HUES64 (cell line): Measurements from ENCODE around the gene ATF6B.
A peak's percentile ranks its signal among the peaks of the same experiment; 100 is the strongest.
"Not testable (repeated sequence)": the region's sequence is repeated elsewhere in the genome, so short reads cannot be mapped to it uniquely, and the experiment has no call there.

Experiments
- H3K27ac ChIP-seq: 2 replicates; pipeline ENCODE4 v1.7.0; 2013; ENCODE audit warnings: low read depth, low read length, inconsistent platforms
- H3K27me3 ChIP-seq: 2 replicates; pipeline ENCODE4 v1.6.1; 2013; ENCODE audit warnings: mild to moderate bottlenecking, low read length; ENCODE audit not compliant: insufficient read depth
- H3K36me3 ChIP-seq: 2 replicates; pipeline ENCODE4 v1.6.1; 2013; ENCODE audit warnings: mild to moderate bottlenecking, low read length; ENCODE audit not compliant: insufficient read depth
- H3K4me1 ChIP-seq: 2 replicates; pipeline ENCODE4 v1.6.1; 2013; ENCODE audit warnings: mild to moderate bottlenecking, low read length, moderate library complexity; ENCODE audit not compliant: insufficient read depth
- H3K4me3 ChIP-seq: 2 replicates; pipeline ENCODE4 v1.5.1; 2013; ENCODE audit warnings: mild to moderate bottlenecking, low read length, moderate library complexity
- H3K9ac ChIP-seq: 2 replicates; pipeline ENCODE4 v1.6.1; 2013; ENCODE audit warnings: mild to moderate bottlenecking, low read depth, low read length
- H3K9me3 ChIP-seq: 2 replicates; pipeline ENCODE4 v1.6.1; 2013; ENCODE audit warnings: low read depth, low read length; ENCODE audit not compliant: insufficient read depth
- WGBS: fragments of 150-250, 120-280 bp; methylation state at CpG from one replicate; pipeline ENCODE4 v1.1.7; 2013; ENCODE audit warnings: missing lambda C conversion rate; 5-methylcytosine and 5-hydroxymethylcytosine counted together

ATF6B gene

GRCh38 chr6:32146687-32147086 is 18.6 kb upstream of the ATF6B start:
- H3K27me3 ChIP-seq: peaks cover 17% of the 10 kb centered on the region
- no peak overlapping the region; the same call in 1 of the 2 replicates for H3K4me3 ChIP-seq
- H3K36me3 ChIP-seq: no peaks in the 10 kb centered on the region
- no peak overlapping the region for H3K27ac ChIP-seq
- H3K9ac ChIP-seq: peak overlapping the region; percentile 24; the same call in 1 of the 2 replicates
- no peaks in the 10 kb centered on the region for H3K9me3 ChIP-seq
- H3K4me1 ChIP-seq: peaks cover 11% of the 10 kb centered on the region; the same call in 1 of the 2 replicates
- 39% methylated on average over 4 of the region's 4 CpGs for WGBS

DNA sequence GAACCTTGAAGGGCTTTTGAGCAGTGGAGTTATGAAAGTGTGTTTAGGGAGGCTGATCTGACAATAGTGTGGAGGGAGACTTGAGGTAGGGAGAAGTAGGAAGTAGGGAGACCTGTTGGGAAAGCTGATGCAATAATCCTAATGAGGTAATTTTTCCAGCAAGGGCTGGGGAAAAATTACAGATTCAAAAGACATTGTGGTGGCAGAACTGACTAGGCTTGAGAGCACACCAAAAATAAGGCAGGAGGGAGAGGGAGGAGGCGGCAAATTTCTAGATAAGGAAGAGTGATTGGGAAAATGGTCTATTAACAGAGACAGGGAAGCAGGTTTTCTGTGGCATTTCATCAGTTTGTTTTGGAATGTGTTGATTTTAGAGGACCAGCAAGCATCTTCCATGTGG is 18.2 kb upstream of the ATF6B start:
- Histone ChIP-seq H3K27me3 (peaks cover 15% of the 10 kb centered on the region), H3K27ac (no peak overlapping the region), H3K4me3 (no peak overlapping the region; the same call in 1 of the 2 replicates), H3K36me3 (no peaks in the 10 kb centered on the region), H3K4me1 (peaks cover 11% of the 10 kb centered on the region; the same call in 1 of the 2 replicates), H3K9ac (peak overlapping the region; percentile 24; the same call in 1 of the 2 replicates), H3K9me3 (no peaks in the 10 kb centered on the region)
- 77% methylated on average over 1 of the region's 1 CpG for WGBS

DNA sequence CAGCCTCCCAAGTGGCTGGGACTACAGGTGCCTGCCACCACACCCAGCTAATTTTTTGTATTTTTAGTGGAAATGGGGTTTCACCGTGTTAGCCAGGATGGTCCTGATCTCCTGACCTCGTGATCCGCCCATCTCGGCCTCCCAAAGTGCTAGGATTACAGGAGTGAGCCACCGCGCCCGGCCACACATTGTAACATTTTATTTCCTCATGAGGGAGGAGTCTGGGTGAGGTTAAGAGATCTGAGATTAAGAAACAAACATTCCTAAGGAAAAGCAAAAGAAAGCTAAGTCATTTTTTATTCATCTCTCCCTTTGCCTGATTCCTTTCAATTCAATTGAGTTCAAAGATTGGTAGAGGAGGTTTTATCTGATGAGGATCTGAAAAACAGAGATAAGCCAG is 16.2 kb upstream of the ATF6B start:
- H3K27ac ChIP-seq, H3K27me3 ChIP-seq, H3K9ac ChIP-seq, H3K9me3 ChIP-seq, H3K36me3 ChIP-seq, H3K4me3 ChIP-seq: not testable (repeated sequence)
- 86% methylated on average over 7 of the region's 7 CpGs for WGBS
- peaks cover 11% of the 10 kb centered on the region; the same call in 1 of the 2 replicates for H3K4me1 ChIP-seq

- Histone ChIP-seq H3K27me3 (no peaks in the 10 kb centered on the region), H3K4me3 (no peak overlapping the region), H3K9ac (no peak overlapping the region), H3K4me1 (no peaks in the 10 kb centered on the region), H3K36me3 (no peaks in the 10 kb centered on the region), H3K9me3 (no peaks in the 10 kb centered on the region), H3K27ac (no peak overlapping the region)
- WGBS: 80% methylated on average over 5 of the region's 5 CpGs
These were observed 12.5 kb upstream of the ATF6B start for GRCh38 chr6:32140420-32141046.

- no peaks in the 10 kb centered on the region for H3K4me1 ChIP-seq
- WGBS: 89% methylated on average over 5 of the region's 5 CpGs
- H3K4me3 ChIP-seq: no peak overlapping the region
- no peaks in the 10 kb centered on the region for H3K9me3 ChIP-seq
- H3K27ac ChIP-seq: no peak overlapping the region
- no peak overlapping the region for H3K9ac ChIP-seq
- H3K36me3 ChIP-seq: no peaks in the 10 kb centered on the region
- peaks cover 4% of the 10 kb centered on the region; the same call in 1 of the 2 replicates for H3K27me3 ChIP-seq
These were observed 11.5 kb upstream of the ATF6B start for GRCh38 chr6:32139590-32139989.

DNA sequence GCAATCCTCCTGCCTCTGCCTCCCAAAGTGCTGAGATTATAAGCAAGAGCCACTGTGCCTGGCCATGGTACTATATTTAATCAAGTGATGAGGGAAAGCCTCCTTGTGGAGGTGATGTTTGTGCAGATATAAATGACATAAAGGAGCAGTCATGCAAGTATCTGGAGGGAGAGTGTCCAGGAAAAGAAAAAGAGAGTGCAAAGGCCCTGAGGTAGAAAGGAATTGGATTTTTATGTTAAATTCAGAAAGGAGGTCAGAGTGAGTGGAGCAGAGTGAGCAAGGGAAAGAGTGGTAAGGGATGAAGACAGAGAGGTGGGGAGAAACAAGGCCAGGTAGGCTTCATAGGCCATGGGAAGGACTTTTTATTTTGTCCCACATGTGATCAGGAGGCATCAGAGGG is 9.4 kb upstream of the ATF6B start:
- Histone ChIP-seq H3K4me3 (no peak overlapping the region), H3K9ac (no peak overlapping the region)

GRCh38 chr6:32133786-32134185 is 5.7 kb upstream of the ATF6B start:
- Histone ChIP-seq H3K27me3 (peaks cover 7% of the 10 kb centered on the region; the same call in 1 of the 2 replicates), H3K4me3 (no peak overlapping the region), H3K9ac (no peak overlapping the region), H3K36me3 (no peaks in the 10 kb centered on the region), H3K27ac (no peak overlapping the region), H3K4me1 (no peaks in the 10 kb centered on the region), H3K9me3 (no peaks in the 10 kb centered on the region)
- WGBS: 86% methylated on average over 2 of the region's 4 CpGs

More for the DNA sequence above, 9.4 kb upstream of the ATF6B start:
- Histone ChIP-seq H3K27me3 (peaks cover 7% of the 10 kb centered on the region; the same call in 1 of the 2 replicates), H3K9me3 (no peaks in the 10 kb centered on the region), H3K4me1 (no peaks in the 10 kb centered on the region), H3K27ac (no peak overlapping the region), H3K36me3 (no peaks in the 10 kb centered on the region)

DNA sequence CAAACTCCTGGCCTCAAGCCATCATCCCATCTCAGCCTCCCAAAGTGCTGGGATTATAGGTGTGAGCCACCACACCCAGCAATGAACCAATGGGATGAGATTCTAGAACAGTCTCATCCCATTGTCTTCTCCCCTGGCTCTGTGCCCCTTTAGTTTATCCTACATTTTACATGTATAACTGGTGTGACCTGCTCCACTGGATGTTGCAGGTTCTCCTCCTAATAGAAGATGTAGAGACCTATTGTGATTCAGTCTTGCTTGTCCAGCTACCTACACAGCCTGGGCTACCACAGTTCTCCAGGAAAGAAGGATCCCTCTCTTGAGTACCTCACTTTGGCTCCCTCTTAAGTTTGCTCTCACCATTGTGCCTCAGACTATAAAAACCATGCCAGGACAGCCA is 4.1 kb upstream of the ATF6B start:
- H3K9me3 ChIP-seq: no peaks in the 10 kb centered on the region
- H3K27ac ChIP-seq: no peak overlapping the region
- no peak overlapping the region for H3K9ac ChIP-seq
- H3K36me3 ChIP-seq: no peaks in the 10 kb centered on the region
- H3K4me1 ChIP-seq: peaks cover 3% of the 10 kb centered on the region; the same call in 1 of the 2 replicates
- H3K27me3 ChIP-seq: peaks cover 7% of the 10 kb centered on the region; the same call in 1 of the 2 replicates
- no peak overlapping the region for H3K4me3 ChIP-seq

DNA sequence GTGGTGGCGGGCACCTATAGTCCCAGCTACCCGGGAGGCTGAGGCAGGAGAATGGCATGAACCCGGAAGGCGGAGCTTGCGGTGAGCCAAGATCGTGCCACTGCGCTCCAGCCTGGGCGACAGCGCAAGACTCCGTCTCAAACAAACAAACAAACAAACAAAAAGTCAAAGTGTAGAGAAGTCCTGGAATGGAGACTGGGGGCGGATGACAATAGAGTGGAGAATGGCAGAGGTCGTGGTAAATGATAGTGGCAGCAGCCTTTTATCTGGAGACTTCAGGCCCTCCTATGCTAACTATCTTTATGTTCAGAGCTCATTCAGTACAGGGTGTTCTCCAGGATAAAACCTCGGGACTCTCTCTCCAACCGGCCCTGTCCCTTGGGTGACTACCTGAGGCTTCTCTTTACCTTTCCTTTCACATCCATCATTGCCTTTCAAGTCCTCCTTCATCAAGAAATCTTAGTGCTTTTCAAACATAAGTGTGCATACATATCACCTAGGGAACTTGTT is 3.4 kb upstream of the ATF6B start:
- Histone ChIP-seq H3K27me3 (peaks cover 7% of the 10 kb centered on the region; the same call in 1 of the 2 replicates), H3K4me1 (peaks cover 6% of the 10 kb centered on the region; the same call in 1 of the 2 replicates), H3K27ac (no peak overlapping the region), H3K9me3 (no peaks in the 10 kb centered on the region), H3K9ac (no peak overlapping the region), H3K36me3 (0 out of 2 replicates have a peak, but pooled peaks cover 2% of the 10 kb centered on the region), H3K4me3 (no peak overlapping the region)
- WGBS: 96% methylated on average over 12 of the region's 14 CpGs

GRCh38 chr6:32129297-32130088 is 1.4 kb upstream of the ATF6B start:
- peaks cover 2% of the 10 kb centered on the region; the same call in 1 of the 2 replicates for H3K27me3 ChIP-seq
- peak overlapping the region; percentile 76 for H3K4me3 ChIP-seq
- peaks cover 18% of the 10 kb centered on the region for H3K36me3 ChIP-seq
- H3K27ac ChIP-seq: peak overlapping the region; percentile 64; the same call in 1 of the 2 replicates
- H3K4me1 ChIP-seq: peaks cover 6% of the 10 kb centered on the region; the same call in 1 of the 2 replicates
- 46% methylated on average over 22 of the region's 22 CpGs for WGBS
- no peaks in the 10 kb centered on the region for H3K9me3 ChIP-seq
- peak overlapping the region; percentile 53; the same call in 1 of the 2 replicates for H3K9ac ChIP-seq

GRCh38 chr6:32128751-32129296 is 778 bp upstream of the ATF6B start:
- Histone ChIP-seq H3K9me3 (no peaks in the 10 kb centered on the region), H3K4me1 (peaks cover 6% of the 10 kb centered on the region; the same call in 1 of the 2 replicates), H3K27me3 (no peaks in the 10 kb centered on the region), H3K36me3 (peaks cover 22% of the 10 kb centered on the region), H3K9ac (no peak overlapping the region), H3K4me3 (peak overlapping the region; percentile 76), H3K27ac (peak overlapping the region; percentile 21; the same call in 1 of the 2 replicates)
- 90% methylated on average over 13 of the region's 13 CpGs for WGBS
